ENCODE data around the gene EPB41L5. TPM values are rescaled to one million over a fixed set of nuclear protein-coding genes. Genes with fewer than 3 reads are reported as not detected.

Gene EPB41L5
- total RNA-seq, 1 donor from 2014 or later: 16.2 TPM

GRCh38 chr2:120222186-120223033 is 209.5 kb downstream of the EPB41L5 start:
- Histone ChIP-seq H3K4me2 (ENCODE audit: low read length) (peak overlapping the region; percentile 85), H3K4me3 (ENCODE audit: insufficient read depth, low read depth, low read length) (peak overlapping the region; percentile 66), H3K36me3 (ENCODE audit: insufficient read depth, low read length) (no peaks in the 10 kb centered on the region), H3K27ac (ENCODE audit: low read depth, low read length) (peak overlapping the region; percentile 86), H3K9me3 (ENCODE audit: insufficient read depth, low read depth, low read length) (peaks cover 7% of the 10 kb centered on the region), H2AFZ (ENCODE audit: low read depth, low read length) (peak overlapping the region; percentile 89), H3K27me3 (ENCODE audit: insufficient read depth, low read length) (no peaks in the 10 kb centered on the region), H3K9ac (ENCODE audit: low read length) (peak overlapping the region; percentile 79), H3K79me2 (ENCODE audit: insufficient read depth, low read length) (peaks cover 21% of the 10 kb centered on the region), H3K4me1 (ENCODE audit: insufficient read depth, low read length) (peaks cover 4% of the 10 kb centered on the region), H4K20me1 (ENCODE audit: insufficient read depth, low read length) (peaks cover 31% of the 10 kb centered on the region)
- Mint-ChIP-seq H3K27me3 (ENCODE audit: low read depth, unreplicated experiment) (peaks cover 26% of the 10 kb centered on the region), H3K36me3 (ENCODE audit: low read depth, unreplicated experiment) (peaks cover 7% of the 10 kb centered on the region), H3K9me3 (ENCODE audit: unreplicated experiment) (peaks cover 11% of the 10 kb centered on the region), H3K4me3 (ENCODE audit: unreplicated experiment) (peak overlapping the region; percentile 90), H3K4me1 (ENCODE audit: low read depth, unreplicated experiment) (peaks cover 16% of the 10 kb centered on the region), H3K27ac (ENCODE audit: unreplicated experiment) (peak overlapping the region; percentile 80)
- DNase-seq (ENCODE audit: low read depth) (no peak), FAIRE-seq (no peak)
- TF ChIP-seq CTCF (IDR thresholded peaks at IDR 0.05; ENCODE audit: insufficient read depth, low read depth, low read length) (no peak), EZH2 (IDR thresholded peaks at IDR 0.05; ENCODE audit: insufficient read depth, low read length) (no peak)

GRCh38 chr2:120223034-120223912 is 210.4 kb downstream of the EPB41L5 start, which contains the start of gene TMEM185B:
Gene TMEM185B (minus strand): TSS chr2:120223400. CDS start chr2:120222976, 424 bp downstream.
- H3K27ac Mint-ChIP-seq (ENCODE audit: unreplicated experiment): peak within 1 kb of the TSS; percentile 80
- H3K36me3 ChIP-seq (ENCODE audit: insufficient read depth, low read length): no peaks in the 10 kb centered on the region
- H3K9ac ChIP-seq (ENCODE audit: low read length): peak within 1 kb of the TSS; percentile 79
- FAIRE-seq: no peak
- H3K27me3 ChIP-seq (ENCODE audit: insufficient read depth, low read length): no peaks in the 10 kb centered on the region
- H3K9me3 ChIP-seq (ENCODE audit: insufficient read depth, low read depth, low read length): peaks cover 7% of the 10 kb centered on the region
- peak within 1 kb of the TSS; percentile 86 for H3K27ac ChIP-seq (ENCODE audit: low read depth, low read length)
- peaks cover 4% of the 10 kb centered on the region for H3K4me1 ChIP-seq (ENCODE audit: insufficient read depth, low read length)
- H3K27me3 Mint-ChIP-seq (ENCODE audit: low read depth, unreplicated experiment): peaks cover 35% of the 10 kb centered on the region
- peaks cover 21% of the 10 kb centered on the region for H3K79me2 ChIP-seq (ENCODE audit: insufficient read depth, low read length)
- H3K4me3 Mint-ChIP-seq (ENCODE audit: unreplicated experiment): peak within 1 kb of the TSS; percentile 90
- peaks cover 26% of the 10 kb centered on the region for H4K20me1 ChIP-seq (ENCODE audit: insufficient read depth, low read length)
- H3K4me1 Mint-ChIP-seq (ENCODE audit: low read depth, unreplicated experiment): peaks cover 16% of the 10 kb centered on the region
- no peak for TF ChIP-seq CTCF (IDR thresholded peaks at IDR 0.05; ENCODE audit: insufficient read depth, low read depth, low read length)
- no peak for TF ChIP-seq EZH2 (IDR thresholded peaks at IDR 0.05; ENCODE audit: insufficient read depth, low read length)
- H3K9me3 Mint-ChIP-seq (ENCODE audit: unreplicated experiment): peaks cover 8% of the 10 kb centered on the region
- peak within 1 kb of the TSS; percentile 85 for H3K4me2 ChIP-seq (ENCODE audit: low read length)
- H3K4me3 ChIP-seq (ENCODE audit: insufficient read depth, low read depth, low read length): peak within 1 kb of the TSS; percentile 66
- H3K36me3 Mint-ChIP-seq (ENCODE audit: low read depth, unreplicated experiment): peaks cover 7% of the 10 kb centered on the region
- H2AFZ ChIP-seq (ENCODE audit: low read depth, low read length): peak within 1 kb of the TSS; percentile 89
- DNase-seq (ENCODE audit: low read depth): peak; percentile 59
